Neural cell (in vitro differentiated cells): ENCODE data around the gene UGGT2. TPM values are rescaled to one million over a fixed set of nuclear protein-coding genes. Genes with fewer than 3 reads are reported as not detected.
"Not testable (repeated sequence)": the region's sequence is repeated elsewhere in the genome, so short reads cannot be mapped to it uniquely, and the experiment has no call there.

ENCODE experiments used
- H2AFZ ChIP-seq: fragments of 200-600, 300-800 bp; sonication (generic), shearing (Covaris generic); 2 replicates; pipeline ENCODE4 v1.6.0; 2014; ENCODE audit warnings: low read depth, mild to moderate bottlenecking, antibody characterized with exemption, low read length, moderate library complexity
- H3F3A ChIP-seq: fragments of 200-600 bp; shearing (Covaris generic); 2 replicates; pipeline ENCODE4 v1.6.1; 2016; ENCODE audit warnings: mild to moderate bottlenecking, moderate library complexity, mixed read lengths, antibody characterized with exemption, low read length; ENCODE audit not compliant: insufficient read depth, poor library complexity, severe bottlenecking
- H3K27ac ChIP-seq: fragments of 200-600, 300-800 bp; sonication (generic), shearing (Covaris generic); 2 replicates; pipeline ENCODE4 v1.5.1; 2014; ENCODE audit warnings: mild to moderate bottlenecking, low read length, moderate library complexity
- H3K27me3 ChIP-seq: fragments of 300-800, 200-600 bp; sonication (generic), shearing (Covaris generic); 2 replicates; pipeline ENCODE4 v1.6.0; 2014; ENCODE audit warnings: mild to moderate bottlenecking, low read depth, low read length, moderate library complexity; ENCODE audit not compliant: insufficient read depth
- H3K36me3 ChIP-seq: fragments of 300-800, 200-600 bp; sonication (generic), shearing (Covaris generic); 2 replicates; pipeline ENCODE4 v1.5.1; 2014; ENCODE audit warnings: mild to moderate bottlenecking, antibody characterized with exemption, low read length, moderate library complexity; ENCODE audit not compliant: insufficient read depth
- H3K4me2 ChIP-seq: fragments of 300-800, 200-600 bp; sonication (generic), shearing (Covaris generic); 2 replicates; pipeline ENCODE4 v1.6.0; 2014; ENCODE audit warnings: mild to moderate bottlenecking, low read length
- H3K4me3 ChIP-seq: fragments of 300-800, 200-600 bp; sonication (generic), shearing (Covaris generic); 2 replicates; pipeline ENCODE4 v1.5.1; 2014; ENCODE audit warnings: mild to moderate bottlenecking, low read length, moderate library complexity
- H3K79me2 ChIP-seq: fragments of 200-600 bp; shearing (Covaris generic); replicated peaks from 2 replicates; pipeline ENCODE4 v1.6.0; 2014; ENCODE audit warnings: mild to moderate bottlenecking, low read length, moderate library complexity; ENCODE audit not compliant: insufficient read depth
- H3K9ac ChIP-seq: fragments of 300-800, 200-600 bp; sonication (generic), shearing (Covaris generic); 2 replicates; pipeline ENCODE4 v1.6.1; 2016; ENCODE audit warnings: mild to moderate bottlenecking, low read length, mixed read lengths
- H3K9me2 ChIP-seq: fragments of 200-600 bp; shearing (Covaris generic); 2 replicates; pipeline ENCODE4 v1.6.1; 2016; ENCODE audit warnings: mild to moderate bottlenecking, low read length, mixed read lengths; ENCODE audit not compliant: insufficient read depth
- H3K9me3 ChIP-seq: fragments of 200-600, 300-800 bp; sonication (generic), shearing (Covaris generic); 2 replicates; pipeline ENCODE4 v1.6.1; 2016; ENCODE audit warnings: mild to moderate bottlenecking, mixed run types, low read length, moderate library complexity, mixed read lengths
- H4K20me1 ChIP-seq: fragments of 200-600 bp; shearing (Covaris generic); 2 replicates; pipeline ENCODE4 v1.6.1; 2016; ENCODE audit warnings: mild to moderate bottlenecking, mixed run types; ENCODE audit not compliant: insufficient read depth
- EP300 ChIP-seq: fragments of 450-650 bp; conservative IDR thresholded peaks from 2 replicates; pipeline ENCODE4 v1.6.1; 2014; ENCODE audit warnings: antibody characterized with exemption, mild to moderate bottlenecking, moderate library complexity; ENCODE audit not compliant: poor library complexity, severe bottlenecking
- MXI1 ChIP-seq: fragments of 450-650 bp; conservative IDR thresholded peaks from 2 replicates; pipeline ENCODE4 v1.6.1; 2014; ENCODE audit warnings: antibody characterized with exemption, mild to moderate bottlenecking; ENCODE audit not compliant: poor library complexity, severe bottlenecking
- POLR2AphosphoS5 ChIP-seq: IDR thresholded peaks from 2 replicates; pipeline ENCODE4 v1.6.1; 2012
- RAD21 ChIP-seq: fragments of 450-650 bp; conservative IDR thresholded peaks from 2 replicates; pipeline ENCODE4 v1.6.1; 2014; ENCODE audit warnings: antibody characterized with exemption, mild to moderate bottlenecking, moderate library complexity
- REST ChIP-seq: IDR thresholded peaks from 2 replicates; pipeline ENCODE4 v1.6.1; 2012; ENCODE audit warnings: borderline replicate concordance
- SMC3 ChIP-seq: fragments of 450-650 bp; conservative IDR thresholded peaks from 2 replicates; pipeline ENCODE4 v1.6.1; 2014; ENCODE audit warnings: antibody characterized with exemption, mild to moderate bottlenecking, moderate library complexity; ENCODE audit not compliant: poor library complexity
- TAF1 ChIP-seq: IDR thresholded peaks from 2 replicates; pipeline ENCODE4 v1.6.1; 2012; ENCODE audit warnings: low read depth
- polyA plus RNA-seq: library from polyadenylated mRNA; depleted of rRNA; stranded (reverse); fragments of >200 nt; gene quantifications from 2 replicates; pipeline ENCODE4 v1.2.3, GENCODE V29; 2014
- TF ChIP-seq, protein P1 (sequence below): fragments of 450-650 bp; IDR thresholded peaks from 2 replicates; pipeline ENCODE4 v1.5.1; 2014; ENCODE audit warnings: antibody characterized with exemption, mild to moderate bottlenecking, moderate library complexity; ENCODE audit not compliant: poor library complexity, severe bottlenecking

The UGGT2 gene
- polyA plus RNA-seq, 1 donor from 2014 or later, result 35.3 TPM

- H2AFZ ChIP-seq, result no peak overlapping the region
- H3K79me2 ChIP-seq, result no peaks in the 10 kb centered on the region
- H3K9me3 ChIP-seq, result no peaks in the 10 kb centered on the region
- TF ChIP-seq SMC3 (no peak), REST (no peak), RAD21 (no peak), POLR2AphosphoS5 (no peak), EP300 (no peak), MXI1 (no peak), TAF1 (no peak)
- TF ChIP-seq, protein P1, sequence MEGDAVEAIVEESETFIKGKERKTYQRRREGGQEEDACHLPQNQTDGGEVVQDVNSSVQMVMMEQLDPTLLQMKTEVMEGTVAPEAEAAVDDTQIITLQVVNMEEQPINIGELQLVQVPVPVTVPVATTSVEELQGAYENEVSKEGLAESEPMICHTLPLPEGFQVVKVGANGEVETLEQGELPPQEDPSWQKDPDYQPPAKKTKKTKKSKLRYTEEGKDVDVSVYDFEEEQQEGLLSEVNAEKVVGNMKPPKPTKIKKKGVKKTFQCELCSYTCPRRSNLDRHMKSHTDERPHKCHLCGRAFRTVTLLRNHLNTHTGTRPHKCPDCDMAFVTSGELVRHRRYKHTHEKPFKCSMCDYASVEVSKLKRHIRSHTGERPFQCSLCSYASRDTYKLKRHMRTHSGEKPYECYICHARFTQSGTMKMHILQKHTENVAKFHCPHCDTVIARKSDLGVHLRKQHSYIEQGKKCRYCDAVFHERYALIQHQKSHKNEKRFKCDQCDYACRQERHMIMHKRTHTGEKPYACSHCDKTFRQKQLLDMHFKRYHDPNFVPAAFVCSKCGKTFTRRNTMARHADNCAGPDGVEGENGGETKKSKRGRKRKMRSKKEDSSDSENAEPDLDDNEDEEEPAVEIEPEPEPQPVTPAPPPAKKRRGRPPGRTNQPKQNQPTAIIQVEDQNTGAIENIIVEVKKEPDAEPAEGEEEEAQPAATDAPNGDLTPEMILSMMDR, result no peak
- no peak overlapping the region for H3K4me3 ChIP-seq
- H4K20me1 ChIP-seq, result no peaks in the 10 kb centered on the region
- H3K4me2 ChIP-seq, result no peak overlapping the region
- H3K27me3 ChIP-seq, result no peaks in the 10 kb centered on the region
- no peaks in the 10 kb centered on the region for H3K9me2 ChIP-seq
- no peaks in the 10 kb centered on the region for H3F3A ChIP-seq
- H3K36me3 ChIP-seq, result no peaks in the 10 kb centered on the region
- no peak overlapping the region for H3K9ac ChIP-seq
- H3K27ac ChIP-seq, result no peak overlapping the region
Measured at GRCh38 chr13:95783747-95784146, 269.5 kb downstream of the UGGT2 start.

- not testable (repeated sequence) for H3K9ac ChIP-seq, H3K4me2 ChIP-seq, H3K27ac ChIP-seq, H3K9me2 ChIP-seq, H2AFZ ChIP-seq, H4K20me1 ChIP-seq, H3K27me3 ChIP-seq, H3K79me2 ChIP-seq, H3F3A ChIP-seq, H3K9me3 ChIP-seq, H3K4me3 ChIP-seq, H3K36me3 ChIP-seq
Measured at GRCh38 chr13:95781940-95782339, 271.3 kb downstream of the UGGT2 start.

DNA sequence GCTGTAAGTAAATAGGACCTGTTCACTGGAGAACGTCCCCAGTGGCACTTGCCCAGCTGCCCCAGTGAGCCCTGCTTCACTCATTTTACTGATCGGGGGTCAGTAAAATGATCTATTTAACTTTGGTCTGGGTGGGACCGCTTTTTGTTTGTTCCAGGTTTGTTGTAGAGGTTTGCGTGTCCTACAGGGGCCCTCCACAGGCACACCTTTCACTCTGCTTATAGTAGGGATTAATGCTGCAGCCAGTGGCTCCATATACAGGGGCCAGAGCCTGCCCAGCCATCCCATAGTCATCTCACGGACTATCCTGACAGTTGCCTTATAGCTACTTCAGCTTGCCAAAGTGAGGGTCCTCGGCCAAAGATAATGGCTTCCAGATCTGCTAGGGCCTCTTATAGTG lies 272.2 kb downstream of the UGGT2 start:
- Histone ChIP-seq H3K9me2 (no peaks in the 10 kb centered on the region), H3K4me2 (no peak overlapping the region), H3K9ac (no peak overlapping the region), H3K79me2 (no peaks in the 10 kb centered on the region), H3K27ac (no peak overlapping the region), H3K36me3 (no peaks in the 10 kb centered on the region), H3K9me3 (no peaks in the 10 kb centered on the region), H2AFZ (no peak overlapping the region), H3K27me3 (no peaks in the 10 kb centered on the region), H4K20me1 (no peaks in the 10 kb centered on the region), H3F3A (no peaks in the 10 kb centered on the region), H3K4me3 (no peak overlapping the region)
- TF ChIP-seq SMC3 (no peak), RAD21 (no peak), POLR2AphosphoS5 (no peak)
